IPS-11a (cell line): ENCODE measurements around the gene COX14.
"Not testable (repeated sequence)": the region's sequence is repeated elsewhere in the genome, so short reads cannot be mapped to it uniquely, and the experiment has no call there.

Experiments
- H3K4me3 ChIP-seq: one replicate; pipeline ENCODE4 v1.5.1; 2013; ENCODE audit warnings: low read depth, low read length, control low read depth

Gene COX14

DNA sequence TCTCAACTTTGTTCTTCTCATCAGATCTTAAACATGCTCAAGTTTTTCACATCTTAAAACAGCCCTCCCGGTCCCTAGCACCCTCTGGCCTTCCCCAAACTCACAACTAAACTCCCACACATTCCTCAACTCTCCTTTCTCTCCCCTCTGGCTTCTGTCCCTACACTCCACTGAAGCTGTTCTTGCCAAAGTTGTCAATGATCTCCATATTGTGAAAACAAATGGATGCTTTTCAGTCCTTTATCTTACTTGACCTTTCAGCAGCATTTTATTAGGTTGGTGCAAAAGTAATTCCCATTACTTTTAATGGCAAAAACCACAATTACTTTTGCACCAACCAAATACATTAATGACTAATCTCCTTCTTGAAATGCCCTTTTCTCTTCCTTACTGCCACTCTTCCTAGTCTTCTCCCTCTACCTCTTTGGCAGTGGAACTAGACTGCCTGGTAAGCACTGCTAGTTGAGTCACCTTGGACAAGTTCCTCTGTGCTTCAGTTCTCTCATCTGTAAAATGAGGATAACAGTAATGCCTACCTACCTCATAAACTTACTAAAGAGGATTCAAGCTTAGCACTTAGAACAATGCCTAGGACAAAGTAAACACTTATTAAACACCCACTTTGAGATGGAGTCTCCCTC, 39.1 kb downstream of the COX14 start:
- H3K4me3 ChIP-seq: no peak overlapping the region

DNA sequence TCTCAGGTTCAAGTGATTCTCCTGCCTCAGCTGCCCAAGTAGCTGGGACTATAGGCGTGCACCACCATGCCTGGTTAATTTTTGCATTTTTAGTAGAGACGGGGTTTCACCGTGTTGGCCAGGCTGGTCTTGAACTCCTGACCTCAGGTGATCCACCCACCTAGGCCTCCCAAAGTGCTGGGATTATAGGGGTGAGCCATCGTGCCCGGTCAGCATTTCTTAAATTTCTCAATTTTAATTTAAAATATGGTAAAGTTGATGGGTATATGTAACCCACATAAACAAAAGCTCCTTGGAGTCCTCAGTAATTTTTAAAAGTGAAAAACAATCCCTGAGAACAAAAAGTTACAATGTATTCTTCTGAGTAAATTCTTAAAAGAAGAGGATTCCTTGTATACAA, 42.9 kb downstream of the COX14 start:
- not testable (repeated sequence) for H3K4me3 ChIP-seq

DNA sequence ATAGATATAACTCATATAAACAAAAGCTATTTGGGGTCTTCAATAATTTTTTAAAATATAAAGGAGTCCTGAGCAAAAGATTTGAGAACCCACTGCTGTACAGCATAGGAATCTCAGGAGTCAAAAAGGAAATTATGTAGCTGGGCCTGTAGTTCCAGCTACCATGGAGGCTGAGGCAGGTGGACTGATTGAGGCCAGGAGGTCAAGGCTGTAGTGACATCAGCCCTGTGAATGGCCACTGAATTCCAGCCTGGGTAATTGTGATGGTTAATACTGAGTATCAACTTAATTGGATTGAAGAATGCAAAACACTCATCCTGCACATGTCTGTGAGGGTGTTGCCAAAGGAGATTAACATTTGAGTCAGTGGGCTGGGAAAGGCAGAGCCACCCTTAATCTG, 44.6 kb downstream of the COX14 start:
- no peak overlapping the region for H3K4me3 ChIP-seq

DNA sequence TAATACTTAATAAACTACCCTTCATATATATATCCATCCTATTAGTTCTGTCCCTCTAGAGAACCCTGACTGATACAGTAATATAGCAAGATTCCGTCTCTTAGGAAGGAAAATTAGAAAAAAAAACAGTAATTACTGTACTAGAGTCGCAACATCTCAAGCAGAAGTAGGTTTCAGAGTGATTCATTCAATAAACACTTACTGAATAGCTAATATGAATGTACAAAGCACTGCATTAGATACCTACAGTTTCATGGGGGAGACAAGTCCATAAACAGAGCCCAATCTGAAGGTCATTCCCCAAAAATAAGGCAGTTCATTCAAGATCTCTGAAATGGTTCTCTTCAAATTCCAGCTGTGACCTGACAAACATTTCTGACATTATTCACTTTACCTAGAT, 45.2 kb downstream of the COX14 start:
- H3K4me3 ChIP-seq: no peak overlapping the region

DNA sequence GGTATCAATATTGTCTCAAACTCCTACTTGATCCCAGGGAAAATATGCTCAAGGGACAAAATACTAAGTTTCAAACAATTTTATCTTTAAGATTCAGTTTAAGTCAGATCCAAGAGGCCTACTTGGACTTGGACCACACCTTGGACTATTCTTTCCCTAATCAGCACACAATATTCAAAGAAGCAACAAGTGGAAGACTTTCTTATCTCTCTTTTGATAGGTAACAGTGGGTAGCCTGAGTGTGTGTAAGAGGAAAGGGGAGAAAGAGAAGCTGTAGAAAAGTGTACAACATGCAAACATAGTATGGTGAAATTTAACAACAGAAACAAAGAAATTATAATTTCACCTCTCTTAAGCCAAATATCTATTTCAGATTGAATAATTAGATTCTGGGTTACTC, 48.6 kb downstream of the COX14 start:
- H3K4me3 ChIP-seq: no peak overlapping the region

DNA sequence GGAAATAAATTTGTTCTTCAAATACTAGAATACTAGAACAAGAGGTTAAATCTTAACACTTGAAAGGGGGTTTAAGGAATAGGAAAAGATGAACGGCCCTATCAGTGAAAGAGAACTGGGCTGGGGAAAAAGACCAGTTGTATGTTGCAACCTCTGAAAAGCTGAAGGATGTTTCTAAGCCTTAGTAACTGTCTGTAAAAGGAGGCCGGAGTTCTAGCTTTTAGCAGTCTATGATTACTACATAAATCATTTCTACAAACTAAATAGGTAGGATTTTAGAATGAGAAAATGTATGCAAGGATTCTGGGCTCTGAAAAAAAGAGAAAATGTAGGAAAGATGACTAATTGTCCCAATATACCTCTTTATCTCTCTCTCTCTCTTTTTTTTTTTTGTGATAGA, 50.2 kb downstream of the COX14 start:
- no peak overlapping the region for H3K4me3 ChIP-seq

DNA sequence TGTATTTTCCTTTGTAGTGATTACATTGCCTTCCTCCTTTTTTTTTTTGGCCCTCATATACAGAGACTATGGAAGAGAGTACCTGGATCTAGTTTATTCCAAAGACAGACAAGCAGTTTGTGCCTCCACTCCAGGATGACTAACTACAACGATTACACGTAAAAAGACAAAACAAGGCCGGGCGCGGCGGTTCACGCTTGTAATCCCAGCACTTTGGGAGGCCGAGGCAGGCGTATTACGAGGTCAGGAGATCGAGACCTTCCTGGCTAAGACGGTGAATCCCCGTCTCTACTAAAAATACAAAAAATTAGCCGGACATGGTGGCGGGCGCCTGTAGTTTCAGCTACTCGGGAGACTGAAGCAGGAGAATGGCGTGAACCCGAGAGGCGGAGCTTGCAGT, 52.9 kb downstream of the COX14 start:
- H3K4me3 ChIP-seq: no peak overlapping the region

DNA sequence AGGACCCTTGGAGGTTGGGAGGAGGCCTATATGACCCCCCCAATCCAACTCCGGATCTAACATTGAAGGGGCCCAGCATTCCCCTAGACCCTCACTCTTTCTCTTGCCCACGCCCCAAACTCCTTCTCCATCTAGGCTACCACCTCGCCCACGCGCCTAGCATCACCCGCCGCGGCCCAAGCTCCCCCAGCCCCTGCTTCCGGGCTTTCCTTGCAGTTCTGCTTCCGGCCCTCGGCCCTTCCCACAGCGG, 54.7 kb downstream of the COX14 start:
- H3K4me3 ChIP-seq: peak overlapping the region; percentile 91

DNA sequence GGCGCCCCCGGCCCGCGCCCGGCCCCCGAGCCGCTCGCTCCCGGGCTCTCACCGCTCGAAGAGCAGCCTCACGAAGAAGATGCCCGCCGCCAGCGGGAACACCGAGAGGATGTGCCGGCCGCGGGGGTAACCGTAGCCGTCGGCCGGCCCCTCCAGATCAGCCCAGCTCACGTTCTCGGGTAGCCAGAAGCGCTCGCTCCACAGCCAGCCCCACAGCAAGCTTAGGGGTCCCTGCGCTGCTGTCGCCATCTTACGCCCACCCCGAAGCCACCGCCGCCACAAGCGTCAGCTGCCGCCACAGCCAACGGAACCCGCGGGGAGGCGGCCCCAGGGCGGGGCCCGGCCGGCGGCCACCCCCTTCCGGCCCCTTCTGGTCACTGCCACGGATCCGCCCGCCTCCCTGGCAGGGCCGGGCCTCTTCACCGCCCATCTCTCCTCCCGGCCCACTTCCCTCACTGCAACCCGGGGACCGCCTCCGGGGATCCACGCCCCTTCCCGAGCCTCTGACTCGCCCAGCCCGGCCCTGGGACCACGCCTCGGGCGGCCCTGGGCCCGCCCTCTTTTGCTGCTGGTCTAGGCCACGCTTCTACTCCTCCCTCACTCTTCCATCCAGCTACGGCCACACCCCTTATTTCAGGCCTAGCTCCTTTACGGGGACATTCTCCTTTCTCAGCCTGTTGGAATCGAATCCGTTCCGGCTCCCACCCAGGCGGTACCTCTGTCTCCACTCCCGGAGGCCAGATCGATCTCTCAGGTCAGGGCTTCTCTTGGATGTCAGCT, 55.2 kb downstream of the COX14 start, which contains the start of gene CERS5:
Gene CERS5 (minus strand): TSS at position 321 of the 780 bp plus-strand sequence. CDS start 72 bp downstream, at position 249.
- H3K4me3 ChIP-seq: peak within 1 kb of the TSS; percentile 91
